HuH-7.5 (cell line): Measurements from ENCODE around the gene ESPNL.

Experiments used
- DNase-seq: peaks from one replicate; pipeline ENCODE4 v3.0.0; 2011; ENCODE audit warnings: low spot score

Gene ESPNL

GRCh38 chr2:238140721-238141540 lies 40.8 kb downstream of the ESPNL start:
- DNase-seq = no peak

GRCh38 chr2:238141541-238142318 lies 41.6 kb downstream of the ESPNL start:
- no peak for DNase-seq

DNA sequence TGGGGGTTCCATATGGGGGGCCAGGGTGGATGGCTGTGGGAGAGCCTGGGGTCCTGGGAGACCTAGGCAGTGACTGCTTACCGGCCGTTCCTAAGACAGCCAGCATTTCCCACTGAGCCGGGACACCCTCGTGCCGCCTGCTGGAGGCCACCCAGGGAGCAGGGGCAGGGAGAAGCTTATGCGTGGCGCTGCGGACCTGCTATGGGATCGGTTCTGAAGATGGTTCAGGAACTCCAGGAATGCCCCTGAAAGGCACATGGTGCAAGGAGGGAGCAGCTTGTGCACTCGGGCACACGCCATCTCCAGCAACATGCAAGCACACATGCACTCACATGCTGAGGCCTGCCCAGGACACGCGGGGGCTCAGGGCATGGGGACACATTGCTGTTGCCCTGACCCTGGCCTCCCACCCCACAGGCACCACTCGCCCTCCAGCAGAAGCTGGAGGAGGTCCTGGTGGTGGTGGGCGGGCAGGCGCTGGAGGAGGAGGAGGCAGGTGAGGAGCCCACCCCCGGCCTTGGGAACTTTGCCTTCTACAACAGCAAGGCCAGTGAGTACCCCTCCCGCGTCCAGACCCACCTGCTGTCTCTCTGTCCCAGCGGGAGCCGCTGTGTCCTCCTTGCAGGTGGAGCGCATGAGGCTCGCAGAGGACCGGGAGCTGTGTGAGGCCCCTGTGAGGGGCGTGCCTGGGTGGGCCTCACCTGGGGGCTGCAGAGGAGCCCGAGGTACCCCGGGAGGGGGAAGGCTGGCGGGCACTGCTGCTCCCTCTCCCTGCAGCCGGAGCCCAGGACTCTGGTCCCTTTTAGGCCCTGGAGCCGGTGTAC lies 42.5 kb downstream of the ESPNL start:
- DNase-seq = no peak

DNA sequence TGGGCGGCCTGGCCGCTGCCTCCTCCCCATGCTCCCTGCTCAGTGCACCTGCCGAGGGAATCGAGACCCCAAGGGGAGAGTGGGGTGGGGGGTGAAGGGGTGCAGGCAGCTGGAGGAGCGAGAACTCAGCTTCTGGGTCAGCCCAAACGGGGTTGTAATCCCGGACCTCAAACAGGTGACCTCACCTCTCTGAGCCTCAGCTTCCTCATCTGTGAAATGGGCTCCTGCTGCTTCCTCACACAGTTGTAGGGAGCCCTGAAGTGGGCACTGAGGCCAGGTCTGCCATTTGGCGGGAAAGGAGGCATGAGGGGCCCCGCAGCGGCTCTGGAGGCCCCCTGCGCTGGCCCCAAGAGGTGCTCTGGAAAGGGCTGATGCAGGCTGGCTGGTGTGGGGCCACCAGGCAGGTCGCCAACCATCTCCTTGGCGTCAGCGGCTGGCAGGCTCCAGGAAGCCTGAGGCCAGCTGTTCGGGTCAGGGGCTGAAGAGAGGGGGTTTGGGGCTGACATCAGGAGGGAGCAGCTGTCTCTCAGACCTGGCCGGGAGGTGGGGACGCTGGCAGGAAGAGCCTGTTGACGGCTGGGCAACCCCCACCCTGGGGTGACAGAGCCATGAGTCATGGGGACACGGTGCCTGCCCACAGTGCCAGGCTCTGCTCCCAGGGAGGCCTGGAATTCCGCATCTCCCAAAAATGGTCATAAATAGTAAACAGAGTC lies 43.3 kb downstream of the ESPNL start:
- no peak for DNase-seq

- no peak for DNase-seq
Measured at GRCh38 chr2:238144262-238144661, 44.1 kb downstream of the ESPNL start.

DNA sequence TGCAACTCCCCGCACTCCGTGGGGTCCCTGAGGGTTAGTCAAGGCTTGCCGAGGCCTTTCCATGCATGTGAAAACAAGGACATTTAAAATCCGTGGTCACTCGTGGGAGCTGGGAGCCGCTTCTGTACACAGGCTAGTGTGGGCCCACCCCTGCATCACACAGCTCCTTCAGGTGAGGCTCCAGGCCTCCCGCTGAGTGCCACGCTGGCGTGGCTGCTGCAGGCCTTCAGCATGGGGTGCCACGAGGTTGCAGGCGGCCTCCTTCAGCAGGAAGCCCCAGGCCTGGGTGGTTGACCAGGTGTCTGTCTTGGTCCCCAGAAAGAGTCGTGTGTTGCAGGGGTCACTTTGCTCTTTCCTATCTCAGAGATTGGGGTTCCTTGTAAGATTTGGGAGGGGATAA lies 44.9 kb downstream of the ESPNL start:
- no peak for DNase-seq

DNA sequence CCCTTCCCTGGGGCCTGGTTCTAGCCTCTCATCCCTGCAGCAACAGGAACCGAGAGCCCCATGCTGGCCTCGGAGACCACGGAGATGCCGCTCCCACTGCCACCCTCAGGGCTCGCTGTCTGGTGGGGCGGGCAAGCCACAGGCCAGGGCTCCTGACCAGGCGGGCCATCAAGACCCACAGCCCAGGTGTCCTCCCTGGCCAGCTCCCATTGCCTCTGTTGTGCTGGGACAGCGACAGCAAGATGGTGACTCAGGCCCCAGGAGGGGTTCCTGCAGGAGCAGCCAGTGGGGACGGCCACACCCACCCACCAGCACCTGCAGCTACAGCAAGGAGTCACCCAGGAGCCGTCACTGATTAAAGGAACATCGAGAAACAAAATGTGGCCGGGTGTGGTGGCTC lies 45.7 kb downstream of the ESPNL start:
- no peak for DNase-seq

DNA sequence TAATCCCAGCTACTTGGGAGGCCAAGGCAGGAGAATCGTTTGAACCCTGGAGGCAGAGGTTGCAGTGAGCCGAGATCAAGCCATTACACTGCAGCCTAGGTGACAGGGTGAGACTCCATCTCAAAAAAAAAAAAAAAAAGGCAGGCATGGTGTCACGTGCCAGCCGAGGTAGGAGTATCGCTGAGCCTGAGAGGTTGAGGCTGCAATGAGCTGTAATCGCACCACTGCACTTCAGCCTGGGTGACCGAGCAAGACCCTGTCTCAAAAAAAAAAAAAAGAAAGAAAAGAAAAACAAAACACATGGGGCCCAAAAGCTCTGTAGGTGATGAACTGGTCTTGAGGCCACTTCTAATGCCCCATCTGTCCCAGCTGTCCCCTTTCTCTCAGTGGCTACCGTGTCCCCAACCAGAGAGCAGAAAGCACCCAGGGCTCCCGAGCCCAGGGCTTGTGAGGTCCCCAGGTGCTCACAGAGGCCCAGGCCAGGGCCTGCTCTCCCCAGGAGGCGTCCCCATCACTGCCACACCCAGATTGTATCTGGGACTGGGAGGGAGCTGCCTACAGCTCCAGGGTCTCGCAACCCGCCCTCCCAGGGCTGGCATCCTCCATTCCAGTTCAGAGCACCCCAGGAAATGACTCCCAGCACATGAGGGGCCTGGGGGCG lies 46.9 kb downstream of the ESPNL start:
- DNase-seq = no peak

- DNase-seq = no peak
Measured at GRCh38 chr2:238148981-238149380, 48.8 kb downstream of the ESPNL start.

- DNase-seq = no peak
Measured at GRCh38 chr2:238149841-238150572, 49.9 kb downstream of the ESPNL start.

DNA sequence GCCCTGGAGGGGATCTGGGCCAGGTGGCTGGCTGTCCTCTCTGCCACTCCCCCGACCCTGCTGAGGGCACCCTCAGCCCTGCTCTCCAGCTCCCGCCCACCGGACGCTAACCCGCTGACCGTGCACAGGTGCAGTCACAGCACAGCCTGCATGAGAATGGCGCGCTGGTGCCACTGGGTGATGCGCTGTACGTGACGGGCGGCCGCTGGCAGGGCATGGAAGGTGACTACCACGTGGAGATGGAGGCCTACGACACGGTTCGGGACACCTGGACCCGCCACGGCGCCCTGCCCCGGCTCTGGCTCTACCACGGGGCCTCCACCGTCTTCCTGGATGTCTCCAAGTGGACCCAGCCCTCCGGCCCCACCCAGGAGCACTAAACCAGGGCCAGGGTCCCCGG lies 50.5 kb downstream of the ESPNL start:
- no peak for DNase-seq

GRCh38 chr2:238151205-238151604 lies 51.1 kb downstream of the ESPNL start:
- no peak for DNase-seq

DNA sequence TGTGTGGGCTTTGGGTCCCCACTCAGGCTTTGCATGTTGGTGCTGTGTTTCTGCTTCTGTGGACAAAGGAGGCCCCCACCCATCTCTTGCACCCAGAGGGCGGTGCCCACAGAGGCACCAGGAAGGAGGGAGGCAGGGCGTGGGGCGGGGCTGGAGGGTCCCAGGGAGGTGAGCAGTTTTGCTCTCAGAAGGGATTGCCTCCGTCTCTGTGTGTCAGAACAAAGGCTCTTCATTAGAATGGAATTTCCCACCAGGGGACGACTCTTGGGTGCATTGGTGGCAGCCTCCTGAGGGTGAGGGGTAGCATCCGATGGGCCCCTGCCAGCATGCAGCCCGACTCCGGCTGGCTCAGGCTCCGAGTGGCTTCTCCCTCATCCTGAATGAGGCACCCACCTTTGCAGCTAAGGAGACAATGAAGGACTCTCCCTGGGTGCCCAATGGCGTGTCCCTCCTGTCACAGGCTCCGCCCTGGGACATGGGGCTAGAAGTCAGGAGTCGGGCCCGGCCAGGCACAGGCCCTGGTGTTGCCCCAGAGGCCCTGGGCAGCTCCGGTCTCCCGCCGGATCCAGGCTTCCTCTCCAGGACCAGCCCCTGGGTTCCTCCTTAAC lies 51.6 kb downstream of the ESPNL start:
- DNase-seq = no peak

DNA sequence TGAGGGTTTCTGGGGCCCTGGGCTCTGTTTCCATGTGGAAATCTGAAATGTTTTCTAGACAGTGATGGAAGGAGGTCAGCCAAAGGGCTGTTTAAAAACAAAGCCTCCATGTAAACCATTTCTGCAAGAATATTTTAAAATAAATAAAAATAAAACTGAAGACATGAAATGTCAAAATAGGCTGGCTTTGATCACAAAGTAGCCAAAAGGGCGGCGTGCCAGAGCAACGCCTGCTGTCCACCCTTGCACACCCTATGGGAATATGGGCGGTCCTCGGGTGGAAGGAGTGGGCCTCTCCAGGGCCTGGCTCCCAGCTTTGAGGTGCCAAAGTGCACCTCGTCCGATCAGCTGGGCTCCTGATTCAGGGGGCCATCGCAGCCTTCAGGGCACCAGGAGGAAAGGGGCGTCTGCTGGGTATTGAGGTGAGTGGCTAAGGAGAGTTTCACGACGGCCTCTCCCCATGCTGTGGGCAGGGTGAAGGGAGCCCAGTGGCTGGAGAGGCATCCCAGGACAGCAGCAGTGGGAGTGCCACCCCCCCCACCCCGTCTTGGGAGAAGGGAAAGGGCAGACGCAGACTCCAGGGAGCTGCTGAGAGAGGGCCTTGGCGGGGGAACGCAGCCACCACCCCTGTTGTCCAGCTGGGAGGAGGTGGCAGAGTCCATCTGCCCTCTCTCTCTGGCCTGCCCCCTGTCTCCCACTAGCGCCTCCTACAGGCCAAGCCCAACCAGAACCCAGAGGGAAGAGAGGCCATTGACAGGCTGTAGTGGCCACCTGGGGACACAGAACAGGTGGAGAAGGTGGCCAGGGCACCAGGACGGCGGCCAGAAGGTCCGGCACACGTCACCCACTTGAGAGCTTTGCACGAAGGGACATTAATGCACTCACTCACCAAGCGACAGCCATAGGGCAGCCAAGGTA lies 52.9 kb downstream of the ESPNL start:
- no peak for DNase-seq

GRCh38 chr2:238154570-238154969 lies 54.4 kb downstream of the ESPNL start:
- DNase-seq = no peak

DNA sequence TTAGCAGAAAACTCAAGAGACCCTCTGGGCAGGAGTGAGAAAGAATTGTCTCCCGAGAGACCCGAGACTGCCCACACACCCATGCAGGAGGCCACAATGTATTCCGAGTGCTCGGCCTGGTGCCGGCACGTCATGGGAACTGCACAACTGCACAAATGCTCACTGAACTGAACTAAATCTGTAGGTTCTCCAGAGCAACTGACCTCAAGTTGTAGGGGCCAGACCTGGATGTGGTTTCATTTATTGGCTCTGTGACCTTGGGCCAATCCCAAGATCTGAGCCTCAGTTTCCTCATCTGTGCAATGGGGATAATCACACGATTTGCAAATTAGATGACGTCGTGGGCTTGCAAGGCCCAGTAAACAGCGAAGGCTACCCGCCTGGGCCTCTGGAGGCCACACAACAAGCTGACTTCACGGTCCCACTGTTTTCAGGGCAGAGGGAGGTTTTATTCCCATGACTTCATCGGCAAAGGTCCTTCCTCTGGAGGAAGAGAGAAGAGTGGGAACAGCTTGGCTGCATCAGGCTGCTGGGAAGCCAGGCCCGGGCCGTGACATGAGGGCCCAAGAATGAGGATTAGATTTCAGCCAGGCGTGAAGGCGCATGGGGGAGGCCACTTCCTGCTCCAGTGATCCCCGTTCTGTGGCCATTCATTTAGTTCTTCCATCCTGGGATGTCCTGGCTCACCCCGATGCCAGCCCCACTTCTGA lies 55.1 kb downstream of the ESPNL start:
- no peak for DNase-seq

DNA sequence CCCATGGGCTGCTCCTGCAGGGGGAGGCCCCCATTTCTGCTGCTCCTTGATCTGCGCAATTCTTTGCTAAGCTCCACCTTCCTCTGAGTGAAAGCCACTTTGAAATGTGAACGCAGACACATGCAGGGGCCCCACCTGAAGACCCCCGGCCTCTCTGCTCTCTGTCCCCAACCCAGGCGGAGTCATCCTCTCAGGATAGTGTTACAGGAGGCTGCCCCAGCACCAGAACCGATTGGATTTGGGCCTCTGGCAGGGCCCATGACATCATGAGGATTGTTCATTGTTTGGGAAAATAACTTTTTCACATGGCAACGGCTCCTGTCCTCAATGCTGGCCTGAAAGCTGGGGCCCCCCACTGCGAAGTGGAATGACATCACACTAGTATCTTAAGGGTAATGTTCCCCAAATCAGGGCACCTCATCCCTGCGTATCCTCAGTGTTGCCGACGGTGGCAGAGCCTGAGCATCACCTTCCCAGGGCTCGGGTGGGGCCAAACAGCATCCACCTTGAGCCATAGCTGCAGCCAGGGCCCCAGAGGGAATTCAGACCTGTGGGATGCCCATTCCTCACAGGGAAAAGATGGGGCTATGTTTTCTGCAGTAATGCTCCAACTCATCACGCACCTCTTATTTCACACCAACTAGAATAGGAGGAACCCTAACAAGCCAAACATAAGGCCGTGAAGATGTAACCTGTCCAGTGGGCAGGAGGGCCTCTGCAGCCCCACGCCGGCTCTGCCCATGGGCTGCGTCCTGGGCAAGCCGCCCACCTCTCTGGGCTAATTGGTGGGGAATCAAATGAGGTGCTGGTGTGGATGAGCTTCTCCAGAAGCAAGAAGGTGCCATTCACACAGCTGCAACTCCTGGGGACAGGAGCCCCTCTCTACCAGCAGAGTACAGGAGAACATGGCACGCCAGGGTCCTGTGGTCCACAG lies 55.9 kb downstream of the ESPNL start:
- DNase-seq = no peak
